ENCODE results near the gene NPFF. TPM values are rescaled to one million over a fixed set of nuclear protein-coding genes. Genes with fewer than 3 reads are reported as not detected.

Gene NPFF
- polyA plus RNA-seq, 1 donor (not counting 4 experiments of a cell fraction or from before 2014, with no cell fraction given): not detected

DNA sequence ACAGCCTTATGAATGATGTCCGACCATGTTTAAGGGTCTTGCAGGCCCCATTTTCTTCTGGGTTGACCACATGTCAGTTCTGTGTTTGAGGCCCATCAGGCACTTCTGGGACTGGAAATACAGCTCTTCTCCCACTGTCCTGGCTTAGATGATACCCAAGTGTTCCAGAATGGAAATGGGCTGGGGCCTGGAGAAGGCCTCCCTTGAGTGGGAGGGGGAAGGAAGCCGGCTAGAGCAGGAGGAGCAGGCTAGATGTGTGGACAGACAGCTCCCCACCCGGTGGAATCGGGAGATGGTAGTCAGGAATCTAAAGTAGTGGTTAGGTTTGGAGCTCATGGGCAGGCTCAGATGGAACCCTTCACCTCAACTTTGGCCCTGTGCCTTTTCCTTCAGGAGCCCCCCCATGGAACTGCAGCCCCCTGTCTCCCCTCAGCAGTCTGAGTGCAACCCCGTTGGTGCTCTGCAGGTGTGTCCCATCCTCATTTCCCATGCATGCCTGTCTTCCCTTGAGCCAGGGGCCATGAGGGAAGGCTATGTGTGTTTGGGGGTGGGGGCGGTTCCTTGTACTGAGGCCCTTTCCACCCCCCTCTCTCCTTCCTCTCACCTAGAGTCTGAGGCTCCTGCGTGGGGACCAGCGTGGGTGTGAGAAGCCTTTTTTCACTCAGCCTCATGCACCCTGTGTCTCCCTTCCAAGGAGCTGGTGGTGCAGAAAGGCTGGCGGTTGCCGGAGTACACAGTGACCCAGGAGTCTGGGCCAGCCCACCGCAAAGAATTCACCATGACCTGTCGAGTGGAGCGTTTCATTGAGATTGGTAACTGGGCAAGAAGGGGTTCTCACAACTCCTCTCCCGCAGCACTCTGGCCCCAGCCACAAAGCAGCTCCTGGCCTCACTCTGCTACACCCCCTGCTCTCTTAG is 3.0 kb downstream of the NPFF start:
- H3K4me3 ChIP-seq (ENCODE audit: control insufficient read depth in 2 of 3, extremely low read depth in 1 of 3, insufficient read depth in 2 of 3, low read depth in 1 of 3, low read length in 3 of 3): no peak overlapping the region
- no peak for DNase-seq (ENCODE audit: low read depth, low spot score)
- FAIRE-seq: no peak
- H3K27me3 ChIP-seq (ENCODE audit: control insufficient read depth, extremely low read depth, insufficient read depth, low read length): no peaks in the 10 kb centered on the region
- TF ChIP-seq, protein P1, sequence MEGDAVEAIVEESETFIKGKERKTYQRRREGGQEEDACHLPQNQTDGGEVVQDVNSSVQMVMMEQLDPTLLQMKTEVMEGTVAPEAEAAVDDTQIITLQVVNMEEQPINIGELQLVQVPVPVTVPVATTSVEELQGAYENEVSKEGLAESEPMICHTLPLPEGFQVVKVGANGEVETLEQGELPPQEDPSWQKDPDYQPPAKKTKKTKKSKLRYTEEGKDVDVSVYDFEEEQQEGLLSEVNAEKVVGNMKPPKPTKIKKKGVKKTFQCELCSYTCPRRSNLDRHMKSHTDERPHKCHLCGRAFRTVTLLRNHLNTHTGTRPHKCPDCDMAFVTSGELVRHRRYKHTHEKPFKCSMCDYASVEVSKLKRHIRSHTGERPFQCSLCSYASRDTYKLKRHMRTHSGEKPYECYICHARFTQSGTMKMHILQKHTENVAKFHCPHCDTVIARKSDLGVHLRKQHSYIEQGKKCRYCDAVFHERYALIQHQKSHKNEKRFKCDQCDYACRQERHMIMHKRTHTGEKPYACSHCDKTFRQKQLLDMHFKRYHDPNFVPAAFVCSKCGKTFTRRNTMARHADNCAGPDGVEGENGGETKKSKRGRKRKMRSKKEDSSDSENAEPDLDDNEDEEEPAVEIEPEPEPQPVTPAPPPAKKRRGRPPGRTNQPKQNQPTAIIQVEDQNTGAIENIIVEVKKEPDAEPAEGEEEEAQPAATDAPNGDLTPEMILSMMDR (optimal IDR thresholded peaks at IDR 0.05 in 1 of 3, IDR thresholded peaks at IDR 0.05 in 1 of 3, conservative IDR thresholded peaks at IDR 0.05 in 1 of 3; ENCODE audit: extremely low read depth in 1 of 3, insufficient read depth in 2 of 3, low read length in 3 of 3): no peak
- TF ChIP-seq EZH2 (IDR thresholded peaks at IDR 0.05; ENCODE audit: low read length): no peak
- H3K4me1 ChIP-seq (ENCODE audit: control insufficient read depth, extremely low read depth, insufficient read depth, low read length): peaks cover 18% of the 10 kb centered on the region
- no peak overlapping the region for H3K9ac ChIP-seq (ENCODE audit: control insufficient read depth, extremely low read depth, insufficient read depth, low read length)
- no peaks in the 10 kb centered on the region for H4K20me1 ChIP-seq (ENCODE audit: control insufficient read depth, extremely low read depth, insufficient read depth, low read length)
- H3K9me1 ChIP-seq (ENCODE audit: control insufficient read depth, extremely low read depth, insufficient read depth, low read length): no peaks in the 10 kb centered on the region
- dilution Hi-C loops (cut with MboI; ENCODE audit: extremely low pct_ligation_motif_present, low sequenced_read_pairs): no loop called here
- H3K36me3 ChIP-seq (ENCODE audit: control insufficient read depth in 2 of 2, extremely low read depth in 1 of 2, insufficient read depth in 2 of 2, low read length in 2 of 2): peaks cover 23 to 24% of the 10 kb centered on the region in 2 experiments
- no peak overlapping the region for H3K4me2 ChIP-seq (ENCODE audit: control insufficient read depth, extremely low read depth, insufficient read depth, low read depth, low read length)
- no peak overlapping the region for H3K27ac ChIP-seq (ENCODE audit: control insufficient read depth, insufficient read depth, low read length)
- H2AFZ ChIP-seq (ENCODE audit: control insufficient read depth, low read length): no peak overlapping the region
- no peaks in the 10 kb centered on the region for H3K9me3 ChIP-seq (ENCODE audit: control insufficient read depth, low read depth, low read length)
- peaks cover 11% of the 10 kb centered on the region for H3K79me2 ChIP-seq (ENCODE audit: control insufficient read depth, insufficient read depth, low read length)

DNA sequence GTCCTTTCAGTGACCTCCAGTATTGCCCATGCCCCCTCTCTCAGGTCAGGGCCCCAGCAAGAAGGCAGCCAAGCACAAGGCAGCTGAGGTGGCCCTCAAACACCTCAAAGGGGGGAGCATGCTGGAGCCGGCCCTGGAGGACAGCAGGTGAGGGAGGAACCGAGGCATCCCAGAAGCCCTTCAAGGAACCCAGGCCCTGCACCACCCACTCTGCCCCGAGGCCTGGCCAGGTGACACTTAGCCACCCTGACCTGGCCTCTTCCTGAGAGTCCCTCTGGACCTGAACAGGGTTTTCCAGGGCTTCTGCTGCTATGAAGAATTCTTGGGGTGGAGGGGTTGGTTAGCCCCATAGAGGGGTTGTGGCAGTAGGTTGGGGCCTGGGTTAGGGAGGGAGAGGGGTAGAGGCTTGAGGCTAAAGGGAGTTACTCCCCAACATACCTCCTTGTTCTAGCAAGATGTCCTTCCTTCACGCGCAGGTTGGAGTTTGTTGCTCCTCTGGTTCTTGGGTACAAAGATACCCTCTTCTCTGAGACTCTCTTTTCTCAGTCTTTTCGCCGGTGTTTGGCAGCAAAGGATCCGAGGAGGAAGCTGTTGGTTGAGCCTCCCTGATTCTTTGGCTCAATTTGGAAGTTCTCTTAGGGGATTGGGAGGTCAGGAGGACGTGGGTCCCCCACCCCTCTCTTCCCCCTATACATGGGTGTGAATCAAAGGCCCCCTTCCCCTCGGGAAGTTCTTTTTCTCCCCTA is 4.1 kb downstream of the NPFF start:
- dilution Hi-C loops (cut with MboI; ENCODE audit: extremely low pct_ligation_motif_present, low sequenced_read_pairs): no loop called here
- no peaks in the 10 kb centered on the region for H4K20me1 ChIP-seq (ENCODE audit: control insufficient read depth, extremely low read depth, insufficient read depth, low read length)
- no peaks in the 10 kb centered on the region for H3K9me3 ChIP-seq (ENCODE audit: control insufficient read depth, low read depth, low read length)
- peaks cover 22 to 23% of the 10 kb centered on the region in 2 experiments for H3K36me3 ChIP-seq (ENCODE audit: control insufficient read depth in 2 of 2, extremely low read depth in 1 of 2, insufficient read depth in 2 of 2, low read length in 2 of 2)
- no peak for FAIRE-seq
- no peak overlapping the region for H2AFZ ChIP-seq (ENCODE audit: control insufficient read depth, low read length)
- H3K4me2 ChIP-seq (ENCODE audit: control insufficient read depth, extremely low read depth, insufficient read depth, low read depth, low read length): no peak overlapping the region
- H3K9ac ChIP-seq (ENCODE audit: control insufficient read depth, extremely low read depth, insufficient read depth, low read length): no peak overlapping the region
- H3K27me3 ChIP-seq (ENCODE audit: control insufficient read depth, extremely low read depth, insufficient read depth, low read length): no peaks in the 10 kb centered on the region
- no peak for DNase-seq (ENCODE audit: low read depth, low spot score)
- H3K4me3 ChIP-seq (ENCODE audit: control insufficient read depth in 2 of 3, extremely low read depth in 1 of 3, insufficient read depth in 2 of 3, low read depth in 1 of 3, low read length in 3 of 3): no peak overlapping the region
- H3K79me2 ChIP-seq (ENCODE audit: control insufficient read depth, insufficient read depth, low read length): peaks cover 11% of the 10 kb centered on the region
- no peaks in the 10 kb centered on the region for H3K9me1 ChIP-seq (ENCODE audit: control insufficient read depth, extremely low read depth, insufficient read depth, low read length)
- no peak for TF ChIP-seq EZH2 (IDR thresholded peaks at IDR 0.05; ENCODE audit: low read length)
- TF ChIP-seq, protein P1 (optimal IDR thresholded peaks at IDR 0.05 in 1 of 3, IDR thresholded peaks at IDR 0.05 in 1 of 3, conservative IDR thresholded peaks at IDR 0.05 in 1 of 3; ENCODE audit: extremely low read depth in 1 of 3, insufficient read depth in 2 of 3, low read length in 3 of 3): no peak
- no peak overlapping the region for H3K27ac ChIP-seq (ENCODE audit: control insufficient read depth, insufficient read depth, low read length)
- peaks cover 18% of the 10 kb centered on the region for H3K4me1 ChIP-seq (ENCODE audit: control insufficient read depth, extremely low read depth, insufficient read depth, low read length)

All from keratinocyte (primary cell).